K562 (cell line): ENCODE data around the gene CD164. TPM values are rescaled to one million over a fixed set of nuclear protein-coding genes. Genes with fewer than 3 reads are reported as not detected.

Experiments used
- ATAC-seq: fragments of 200-7000 bp; cut with Tn5 transposase; 3 replicates; pipeline ENCODE4 v1.9.1; 2020; ENCODE audit warnings: moderate library complexity
- BruUV-seq: library from RNA; stranded (reverse); fragments of 400-500 nt; replicated peaks from 2 replicates; lab custom pipeline; 2021; lab: Mats Ljungman, UMichigan
- CTCF ChIA-PET: fragments of 300-600 bp; formaldehyde crosslinking; extraction: SDS; loops from one replicate; lab custom pipeline; 2021; ENCODE audit warnings: low intra/inter-chr PET ratio; lab: Yijun Ruan, JAX
- POLR2A ChIA-PET: fragments of 300-600, 350-650 bp; sonication (Branson Sonifier 250); formaldehyde crosslinking; extraction: SDS; loops from one replicate; lab custom pipeline; 2021; ENCODE audit warnings: antibody characterized with exemption, inconsistent platforms; lab: Yijun Ruan, JAX
- DNase-seq, 4 experiments: peaks; one replicate each; pipeline versions ENCODE4 v3.0.0 to v3.0.0-alpha.2; 2011 to 2018; ENCODE audit warnings: low spot score in 3 of 4, mixed read lengths in 3 of 4; ENCODE audit errors: extremely low read depth in 1 of 4
- FAIRE-seq: peaks from 2 replicates; lab custom pipeline; 2011; peaks lifted over from hg19 to GRCh38; lab: Jason Lieb, UNC
- H2AFZ ChIP-seq: 2 replicates; pipeline ENCODE4 v1.6.0; 2011; ENCODE audit warnings: low read depth, low read length, control low read depth, inconsistent platforms
- H3K27ac ChIP-seq: fragments of 200-600 bp; 3 replicates; pipeline ENCODE4 v1.8.0; 2011; ENCODE audit warnings: low read depth, mild to moderate bottlenecking, control low read depth, inconsistent platforms, low read length, moderate library complexity, mixed read lengths; ENCODE audit errors: extremely low read depth
- H3K27me3 ChIP-seq, 2 experiments: fragments of 300-600 bp in 1 of 2; 2 replicates in 1 of 2; 3 replicates in 1 of 2; pipeline versions ENCODE4 v1.6.0 to v1.8.0; 2011; ENCODE audit warnings: inconsistent platforms in 2 of 2, low read length in 2 of 2, mild to moderate bottlenecking in 1 of 2, mixed read lengths in 1 of 2, moderate library complexity in 1 of 2; ENCODE audit not compliant: control insufficient read depth in 2 of 2, insufficient read depth in 2 of 2
- H3K36me3 ChIP-seq: fragments of 300-600 bp; 3 replicates; pipeline ENCODE4 v1.8.0; 2011; ENCODE audit warnings: mild to moderate bottlenecking, low read length, inconsistent platforms; ENCODE audit not compliant: control insufficient read depth, insufficient read depth
- H3K4me1 ChIP-seq, 2 experiments: fragments of 200-600 bp in 1 of 2; replicated peaks in 1 of 2; 2 replicates in 1 of 2; 3 replicates in 1 of 2; pipeline versions ENCODE4 v1.5.1 to v1.8.0; 2011; ENCODE audit warnings: inconsistent platforms in 2 of 2, low read length in 2 of 2, mild to moderate bottlenecking in 1 of 2, mixed read lengths in 1 of 2, moderate library complexity in 1 of 2; ENCODE audit not compliant: control insufficient read depth in 2 of 2, insufficient read depth in 2 of 2
- H3K4me2 ChIP-seq: 2 replicates; pipeline ENCODE4 v1.6.1; 2011; ENCODE audit warnings: low read length, control low read depth, inconsistent platforms, mixed read lengths; ENCODE audit not compliant: insufficient read depth
- H3K4me3 ChIP-seq: fragments of 200-600 bp; sonication (generic), shearing (Covaris generic); 2 replicates; pipeline ENCODE4 v1.5.1; 2016; ENCODE audit warnings: control low read depth, inconsistent platforms
- H3K79me2 ChIP-seq: fragments of 200-600 bp; 3 replicates; pipeline ENCODE4 v1.8.0; 2011; ENCODE audit warnings: low read length, inconsistent platforms; ENCODE audit not compliant: control insufficient read depth, insufficient read depth
- H3K9ac ChIP-seq, 2 experiments: 2 replicates each; pipeline versions ENCODE4 v1.6.0 to v1.6.1; 2011; ENCODE audit warnings: low read depth in 2 of 2, low read length in 2 of 2, control low read depth in 1 of 2, inconsistent platforms in 1 of 2, mild to moderate bottlenecking in 1 of 2, mixed read lengths in 1 of 2; ENCODE audit not compliant: insufficient read depth in 1 of 2
- H3K9me1 ChIP-seq: one replicate; pipeline ENCODE4 v1.6.0; 2011; ENCODE audit warnings: inconsistent platforms, mild to moderate bottlenecking, low read length, moderate library complexity; ENCODE audit not compliant: control insufficient read depth, insufficient read depth
- H3K9me3 ChIP-seq: replicated peaks from 2 replicates; pipeline ENCODE4 v1.5.1; 2011; ENCODE audit warnings: low read depth, low read length, inconsistent platforms; ENCODE audit not compliant: control insufficient read depth, insufficient read depth
- H4K20me1 ChIP-seq: replicated peaks from 2 replicates; pipeline ENCODE4 v1.6.1; 2011; ENCODE audit warnings: low read length, inconsistent platforms, mixed read lengths; ENCODE audit not compliant: control insufficient read depth, insufficient read depth
- ARID1B ChIP-seq: fragments of 450-650 bp; IDR thresholded peaks from 2 replicates; pipeline ENCODE4 v1.6.1; 2016; ENCODE audit warnings: antibody characterized with exemption, mild to moderate bottlenecking, inconsistent platforms
- CHD2 ChIP-seq: IDR thresholded peaks from 2 replicates; pipeline ENCODE4 v1.6.1; 2011; ENCODE audit warnings: low read depth, low read length
- ELF2 ChIP-seq: fragments of 250-450 bp; sonication (Bioruptor Pico); IDR thresholded peaks from 2 replicates; pipeline ENCODE4 v1.5.0; 2021; ENCODE audit warnings: mild to moderate bottlenecking
- GTF2E2 ChIP-seq: fragments of 200-800 bp; sonication (Bioruptor generic); IDR thresholded peaks from 2 replicates; pipeline ENCODE4 v1.6.1; 2016; ENCODE audit warnings: missing genetic modification characterization, missing compliant biosample characterization
- JUN ChIP-seq, 2 experiments: sonication (generic) in 1 of 2; formaldehyde crosslinking in 1 of 2; IDR thresholded peaks; 2 replicates each; pipeline versions ENCODE4 v1.6.1 to v1.8.0; 2012 to 2022; ENCODE audit warnings: borderline replicate concordance in 2 of 2, mild to moderate bottlenecking in 2 of 2, improper control_type of control experiment in 1 of 2, low read depth in 1 of 2, low read length in 1 of 2, missing genetic modification reagents in 1 of 2
- MCM3 ChIP-seq: fragments of 450-650 bp; IDR thresholded peaks from 2 replicates; pipeline ENCODE4 v1.6.1; 2016
- RBM22 ChIP-seq: fragments of 200-400 bp; formaldehyde crosslinking; IDR thresholded peaks from 2 replicates; pipeline ENCODE4 v1.6.1; 2018; ENCODE audit warnings: low read length, low read depth; ENCODE audit not compliant: poor library complexity, severe bottlenecking
- ZNF197 ChIP-seq: fragments of 200-800 bp; sonication (Bioruptor generic); IDR thresholded peaks from 2 replicates; pipeline ENCODE4 v1.6.1; 2016; ENCODE audit warnings: low read depth, missing genetic modification characterization, missing compliant biosample characterization
- ZNF668 ChIP-seq: fragments of 250-450 bp; sonication (Bioruptor Pico); IDR thresholded peaks from 2 replicates; pipeline ENCODE4 v1.8.0; 2022; ENCODE audit warnings: mild to moderate bottlenecking, inconsistent platforms
- WGBS: fragments of 100-300 bp; shearing (Covaris generic); methylation state at CpG from one replicate; pipeline ENCODE4 v1.1.6; 2016; ENCODE audit warnings: low coverage, mixed read lengths; ENCODE audit not compliant: insufficient coverage; ENCODE audit errors: missing lambda C conversion rate; 5-methylcytosine and 5-hydroxymethylcytosine counted together
- in situ Hi-C: fragments of 300-500 bp; cut with MboI; formaldehyde crosslinking; loops from 4 replicates; pipeline ENCODE4 v1.15.0; 2018; ENCODE audit warnings: inconsistent platforms, mixed read lengths
- intact Hi-C: fragments of 100-400 bp; cut with micrococcal nuclease; formaldehyde crosslinking; loops from 2 replicates; pipeline ENCODE4 v1.14.2; 2022
- polyA plus RNA-seq, 8 experiments: library from polyadenylated mRNA; depleted of rRNA in 4 of 8; stranded (reverse) in 5 of 8; unstranded in 3 of 8; fragments of >200 nt; fragmentation: Nextera tagmentation in 2 of 8; fragmentation: Illumina TruSeq in 1 of 8; extraction: Ambion mirVana in 2 of 8; extraction: Trizol in 1 of 8; gene quantifications; 2 replicates each; pipeline versions ENCODE4 v1.2.1 to v1.2.3, GENCODE V29; 2011 to 2014; ENCODE audit warnings: inconsistent platforms in 1 of 8, missing spikeins in 1 of 8
- total RNA-seq, 7 experiments: library from RNA; depleted of rRNA in 6 of 7; stranded (reverse); fragments of >200 nt in 6 of 7; fragmentation: Illumina TruSeq in 2 of 7; extraction: Trizol in 2 of 7; gene quantifications; 2 replicates each; pipeline versions ENCODE4 v1.2.1 to v1.2.3, GENCODE V29; 2011 to 2021; ENCODE audit warnings: low replicate concordance in 1 of 7
- TF ChIP-seq, protein P1 (sequence below): fragments of 200-800 bp; sonication (Bioruptor generic); IDR thresholded peaks from 2 replicates; pipeline ENCODE4 v1.6.1; 2017; ENCODE audit warnings: missing genetic modification characterization, missing compliant biosample characterization
- TF ChIP-seq, protein P2 (sequence below): IDR thresholded peaks from 2 replicates; pipeline ENCODE4 v1.6.1; 2016; ENCODE audit warnings: missing genetic modification characterization, missing compliant biosample characterization
- TF ChIP-seq, protein P3 (sequence below): sonication (generic); formaldehyde crosslinking; IDR thresholded peaks from 2 replicates; pipeline ENCODE4 v1.8.1; 2022; ENCODE audit warnings: missing genetic modification reagents

The CD164 gene
- total and polyA plus RNA-seq, 9 of the 15 experiments (the other 6 are each of a cell fraction or from before 2014, with no cell fraction given): 79.5 to 317 (median 165) TPM

DNA sequence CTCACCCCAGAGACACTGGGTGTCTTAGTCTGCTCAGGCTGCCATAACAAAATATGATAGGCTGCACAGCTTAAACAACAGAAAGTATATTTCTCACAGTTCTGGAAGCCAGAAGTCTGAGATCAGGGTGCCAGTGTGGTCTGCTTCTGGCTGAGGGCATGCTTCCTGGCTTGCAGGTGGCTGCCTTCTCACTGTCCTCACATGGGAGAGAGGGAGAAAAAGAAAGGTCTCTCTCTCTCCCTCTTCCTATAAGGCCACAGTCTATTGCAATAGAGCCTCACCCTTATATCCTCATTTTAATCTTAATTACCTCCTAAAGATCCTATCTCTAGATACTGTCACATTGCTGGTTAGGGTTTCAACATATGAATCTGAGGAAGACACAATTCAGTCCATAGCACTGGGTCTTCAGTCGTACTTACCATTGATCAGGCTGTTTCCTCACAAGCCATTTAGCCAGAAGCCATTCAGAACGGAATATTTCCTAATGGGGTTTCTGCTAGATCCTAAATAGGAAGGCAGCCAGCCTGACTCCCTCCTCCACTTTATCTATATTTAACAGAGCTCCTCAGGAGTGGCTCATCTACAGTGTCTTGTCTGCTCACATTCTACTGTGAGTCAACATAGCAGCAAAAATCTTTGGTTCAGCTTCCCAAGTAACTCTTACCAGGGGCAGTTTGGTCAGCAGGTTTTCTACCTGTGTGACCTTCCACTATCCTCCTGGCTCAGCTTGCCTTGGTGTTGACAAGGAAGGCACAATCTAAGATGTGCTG, 42.2 kb downstream of the CD164 start (continued):
- TF ChIP-seq, protein P1, sequence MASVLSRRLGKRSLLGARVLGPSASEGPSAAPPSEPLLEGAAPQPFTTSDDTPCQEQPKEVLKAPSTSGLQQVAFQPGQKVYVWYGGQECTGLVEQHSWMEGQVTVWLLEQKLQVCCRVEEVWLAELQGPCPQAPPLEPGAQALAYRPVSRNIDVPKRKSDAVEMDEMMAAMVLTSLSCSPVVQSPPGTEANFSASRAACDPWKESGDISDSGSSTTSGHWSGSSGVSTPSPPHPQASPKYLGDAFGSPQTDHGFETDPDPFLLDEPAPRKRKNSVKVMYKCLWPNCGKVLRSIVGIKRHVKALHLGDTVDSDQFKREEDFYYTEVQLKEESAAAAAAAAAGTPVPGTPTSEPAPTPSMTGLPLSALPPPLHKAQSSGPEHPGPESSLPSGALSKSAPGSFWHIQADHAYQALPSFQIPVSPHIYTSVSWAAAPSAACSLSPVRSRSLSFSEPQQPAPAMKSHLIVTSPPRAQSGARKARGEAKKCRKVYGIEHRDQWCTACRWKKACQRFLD (CRISPR knock-in tag): peak; percentile 27; the same call in 1 of the 2 replicates
- TF ChIP-seq GTF2E2 (tag): no peak; the same call in 1 of the 2 replicates

DNA sequence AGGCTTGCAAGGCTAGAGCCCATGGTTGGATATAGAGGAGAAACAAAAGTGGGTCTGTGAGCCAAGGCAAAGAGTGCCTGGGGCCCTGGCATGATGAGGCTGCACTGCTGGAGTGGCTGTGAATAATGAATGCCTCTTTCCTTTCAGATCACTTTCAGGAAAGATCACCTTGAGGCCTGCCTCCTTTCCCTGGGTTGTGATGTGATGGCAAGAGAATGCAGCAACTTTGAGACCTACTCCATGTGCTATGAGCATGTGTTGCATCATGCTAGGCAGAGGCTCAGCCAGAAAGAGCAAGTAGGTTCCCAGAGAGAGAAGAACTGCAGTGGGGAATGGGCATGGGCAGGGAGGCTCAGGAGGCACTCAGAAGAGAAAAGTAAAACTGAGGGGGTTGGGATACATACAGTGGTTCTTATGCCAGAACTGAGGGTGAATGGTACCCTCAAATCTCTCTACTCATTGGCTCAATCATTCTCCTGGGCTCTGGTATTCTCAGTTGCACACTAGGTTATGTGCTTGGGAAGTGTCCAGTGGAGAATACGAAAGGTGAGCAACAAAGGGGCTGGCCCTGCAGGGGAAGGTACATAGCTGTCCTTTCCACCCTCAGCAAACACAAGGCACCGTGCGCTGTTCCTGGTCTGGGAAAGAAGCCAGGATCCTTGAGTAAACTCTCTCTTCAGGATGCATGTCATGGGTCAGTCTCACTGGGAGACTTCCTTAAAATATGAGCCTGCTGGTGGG, 45.9 kb downstream of the CD164 start:
- intact Hi-C loops (no loop called here), in situ Hi-C loops (no loop called here)
- Histone ChIP-seq H3K9me1 (no peaks in the 10 kb centered on the region), H2AFZ (peak overlapping the region; percentile 48; the same call in 1 of the 2 replicates), H3K4me3 (no peak overlapping the region), H3K27me3 (no peaks in the 10 kb centered on the region), H3K27ac (no peak overlapping the region), H3K9me3 (no peaks in the 10 kb centered on the region), H4K20me1 (no peaks in the 10 kb centered on the region), H3K79me2 (no peaks in the 10 kb centered on the region), H3K36me3 (no peaks in the 10 kb centered on the region), H3K9ac (no peak overlapping the region), H3K4me1 (peaks cover 18 to 35% of the 10 kb centered on the region in 2 experiments), H3K4me2 (no peak overlapping the region)
- no peak for FAIRE-seq
- ChIA-PET CTCF (no interaction called here), POLR2A (interaction anchor here (0.6 to 1.0 kb wide), 2 partner anchors 10 to 13 kb away, joined by 3 to 4 read pairs; no protein-coding TSS in a partner anchor)
- 48% methylated on average over 3 of the region's 3 CpGs for WGBS
- no peak for DNase-seq
- no TSS peak for BruUV-seq
- ATAC-seq: peak; percentile 38; the same call in 2 of the 3 replicates
- TF ChIP-seq ZNF668 (0 out of 2 replicates have a peak, but pooled peaks have one; percentile 16), MCM3 (no peak), CHD2 (no peak), ZNF197 (CRISPR knock-in tag) (no peak), RBM22 (no peak), ELF2 (CRISPR knock-in tag) (no peak), JUN (IDR thresholded peaks at IDR 0.05; ENCODE audit: borderline replicate concordance, low read depth, low read length) (peak; percentile 37; the same call in 1 of the 2 replicates), JUN (CRISPR knock-in tag; IDR thresholded peaks at IDR 0.05; ENCODE audit: borderline replicate concordance) (no peak), ARID1B (no peak)
- TF ChIP-seq, protein P2, sequence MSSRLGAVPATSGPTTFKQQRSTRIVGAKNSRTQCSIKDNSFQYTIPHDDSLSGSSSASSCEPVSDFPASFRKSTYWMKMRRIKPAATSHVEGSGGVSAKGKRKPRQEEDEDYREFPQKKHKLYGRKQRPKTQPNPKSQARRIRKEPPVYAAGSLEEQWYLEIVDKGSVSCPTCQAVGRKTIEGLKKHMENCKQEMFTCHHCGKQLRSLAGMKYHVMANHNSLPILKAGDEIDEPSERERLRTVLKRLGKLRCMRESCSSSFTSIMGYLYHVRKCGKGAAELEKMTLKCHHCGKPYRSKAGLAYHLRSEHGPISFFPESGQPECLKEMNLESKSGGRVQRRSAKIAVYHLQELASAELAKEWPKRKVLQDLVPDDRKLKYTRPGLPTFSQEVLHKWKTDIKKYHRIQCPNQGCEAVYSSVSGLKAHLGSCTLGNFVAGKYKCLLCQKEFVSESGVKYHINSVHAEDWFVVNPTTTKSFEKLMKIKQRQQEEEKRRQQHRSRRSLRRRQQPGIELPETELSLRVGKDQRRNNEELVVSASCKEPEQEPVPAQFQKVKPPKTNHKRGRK (tag): no peak
- TF ChIP-seq, protein P3, sequence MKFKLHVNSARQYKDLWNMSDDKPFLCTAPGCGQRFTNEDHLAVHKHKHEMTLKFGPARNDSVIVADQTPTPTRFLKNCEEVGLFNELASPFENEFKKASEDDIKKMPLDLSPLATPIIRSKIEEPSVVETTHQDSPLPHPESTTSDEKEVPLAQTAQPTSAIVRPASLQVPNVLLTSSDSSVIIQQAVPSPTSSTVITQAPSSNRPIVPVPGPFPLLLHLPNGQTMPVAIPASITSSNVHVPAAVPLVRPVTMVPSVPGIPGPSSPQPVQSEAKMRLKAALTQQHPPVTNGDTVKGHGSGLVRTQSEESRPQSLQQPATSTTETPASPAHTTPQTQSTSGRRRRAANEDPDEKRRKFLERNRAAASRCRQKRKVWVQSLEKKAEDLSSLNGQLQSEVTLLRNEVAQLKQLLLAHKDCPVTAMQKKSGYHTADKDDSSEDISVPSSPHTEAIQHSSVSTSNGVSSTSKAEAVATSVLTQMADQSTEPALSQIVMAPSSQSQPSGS: no peak
